PFSK-1 (cell line): ENCODE data around the gene ADAMTS4.

Experiments used
- POLR2AphosphoS5 ChIP-seq: IDR thresholded peaks from 2 replicates; pipeline ENCODE4 v1.6.1; 2012; ENCODE audit warnings: low read depth, mild to moderate bottlenecking, control low read depth, low read length, moderate library complexity
- REST ChIP-seq, 2 experiments: IDR thresholded peaks; 2 replicates each; pipeline versions ENCODE4 v1.6.1 to v1.8.0; 2011 to 2012; ENCODE audit warnings: low read depth in 2 of 2, low read length in 2 of 2, control low read depth in 1 of 2, inconsistent platforms in 1 of 2, mild to moderate bottlenecking in 1 of 2, moderate library complexity in 1 of 2; ENCODE audit not compliant: insufficient read depth in 1 of 2
- SIN3A ChIP-seq: IDR thresholded peaks from 2 replicates; pipeline ENCODE4 v1.6.1; 2012; ENCODE audit warnings: mild to moderate bottlenecking, low read length, moderate library complexity, borderline replicate concordance; ENCODE audit not compliant: insufficient read depth
- TAF1 ChIP-seq: IDR thresholded peaks from 2 replicates; pipeline ENCODE4 v1.6.1; 2012; ENCODE audit warnings: low read length, control low read depth, borderline replicate concordance; ENCODE audit not compliant: insufficient read depth

- TF ChIP-seq TAF1 (no peak), POLR2AphosphoS5 (no peak), REST (IDR thresholded peaks at IDR 0.05; ENCODE audit: insufficient read depth in 1 of 2, low read depth in 2 of 2, low read length in 2 of 2) (no peak), SIN3A (no peak)
Measured at GRCh38 chr1:161176468-161177111, 22.3 kb downstream of the ADAMTS4 start.
